Measurements from ENCODE around the gene NCLN.
"Not testable (repeated sequence)": the region's sequence is repeated elsewhere in the genome, so short reads cannot be mapped to it uniquely, and the experiment has no call there.

NCLN gene

DNA sequence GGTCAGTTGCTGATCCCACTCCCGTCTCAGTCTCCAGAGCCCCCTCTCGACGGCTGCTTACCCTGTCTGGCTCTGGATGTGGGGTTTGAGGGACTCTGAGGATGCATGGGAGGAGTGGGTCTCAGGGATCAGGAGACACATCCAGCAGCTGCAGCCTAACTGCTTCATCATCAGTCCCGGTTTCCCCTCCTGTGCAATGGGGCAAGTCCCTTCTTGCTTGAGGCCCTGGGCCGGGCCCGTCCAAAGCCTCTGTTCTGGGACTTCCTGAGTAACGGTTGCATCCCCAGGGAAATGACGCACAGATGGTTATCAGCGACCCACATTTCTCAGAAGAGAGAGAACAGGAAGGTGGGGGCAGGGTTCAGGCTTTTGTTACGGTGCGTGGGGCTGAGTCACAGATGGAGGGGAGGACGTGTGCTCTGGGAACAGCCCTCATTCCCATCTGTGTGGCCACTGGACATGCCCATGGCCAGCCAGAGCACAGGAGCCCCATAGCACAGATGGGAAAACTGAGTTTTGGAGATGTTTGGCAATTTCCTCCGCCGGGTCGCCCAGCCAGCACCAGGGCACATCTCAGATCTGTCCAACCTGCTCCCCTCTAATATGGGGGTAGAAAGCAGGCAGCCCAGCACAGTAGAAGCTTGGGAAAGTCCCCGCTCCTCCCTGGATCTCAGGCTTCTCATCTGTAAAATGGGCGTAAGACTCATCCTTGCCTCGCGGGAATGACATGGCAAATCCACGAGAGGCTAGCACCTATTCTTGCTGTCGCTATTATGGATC, 30.6 kb upstream of the NCLN start:
- DNase-seq (ENCODE audit: low read depth), result peak; percentile 98

DNA sequence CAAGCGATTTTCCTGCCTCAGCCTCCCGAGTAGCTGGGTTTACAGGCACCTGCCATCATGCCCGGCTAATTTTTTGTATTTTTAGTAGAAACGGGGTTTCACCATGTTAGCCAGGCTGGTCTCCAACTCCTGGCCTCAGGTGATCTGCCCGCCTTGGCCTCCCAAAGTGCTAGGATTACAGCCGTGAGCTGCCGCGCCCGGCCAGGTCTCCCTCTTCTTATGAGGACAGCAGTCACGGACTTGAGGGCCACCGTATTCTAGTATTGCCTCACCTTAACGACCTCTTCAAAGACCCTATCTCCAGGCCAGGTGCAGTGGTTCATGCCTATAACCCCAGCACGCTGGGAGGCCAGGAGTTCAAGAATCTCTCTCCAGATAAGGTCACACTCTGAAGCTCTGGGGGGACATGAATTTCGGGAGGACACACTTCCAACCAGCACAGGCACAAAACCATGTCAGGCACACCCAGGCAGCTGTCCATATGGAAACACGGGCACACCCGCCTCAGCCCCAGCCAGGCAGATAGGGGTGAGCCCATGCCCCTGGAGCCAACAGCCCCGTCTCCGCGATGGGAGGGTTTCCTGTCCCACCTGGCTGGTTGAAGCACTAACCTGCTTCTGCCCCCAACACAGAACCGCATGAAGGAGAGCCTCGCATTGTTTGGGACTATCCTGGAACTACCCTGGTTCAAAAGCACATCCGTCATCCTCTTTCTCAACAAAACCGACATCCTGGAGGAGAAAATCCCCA, 28.5 kb upstream of the NCLN start:
- DNase-seq (ENCODE audit: low read depth), result no peak

DNA sequence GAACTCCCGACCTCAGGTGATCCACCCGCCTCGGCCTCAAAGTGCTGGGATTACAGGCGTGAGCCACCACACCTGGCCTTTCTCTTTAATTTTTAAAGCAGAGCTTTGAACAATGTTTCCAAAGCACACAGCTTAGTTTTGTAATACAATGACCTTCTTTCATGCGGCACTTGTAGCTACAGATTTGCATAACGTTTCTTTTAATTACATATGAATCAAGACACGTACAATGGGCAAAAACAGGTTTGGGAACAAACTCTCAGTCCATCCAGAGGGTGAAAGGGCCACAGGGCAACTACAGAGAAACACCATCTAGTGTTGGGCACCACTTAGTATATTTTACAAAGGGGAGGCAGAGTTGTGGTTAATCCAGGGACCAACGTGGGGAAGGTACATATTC, 26.2 kb upstream of the NCLN start:
- no peak for DNase-seq (ENCODE audit: low read depth)

GRCh38 chr19:3160219-3160618, 25.5 kb upstream of the NCLN start:
- no peak for DNase-seq (ENCODE audit: low read depth)

- DNase-seq (ENCODE audit: low read depth), result no peak
Measured at GRCh38 chr19:3161453-3161852, 24.3 kb upstream of the NCLN start.

DNA sequence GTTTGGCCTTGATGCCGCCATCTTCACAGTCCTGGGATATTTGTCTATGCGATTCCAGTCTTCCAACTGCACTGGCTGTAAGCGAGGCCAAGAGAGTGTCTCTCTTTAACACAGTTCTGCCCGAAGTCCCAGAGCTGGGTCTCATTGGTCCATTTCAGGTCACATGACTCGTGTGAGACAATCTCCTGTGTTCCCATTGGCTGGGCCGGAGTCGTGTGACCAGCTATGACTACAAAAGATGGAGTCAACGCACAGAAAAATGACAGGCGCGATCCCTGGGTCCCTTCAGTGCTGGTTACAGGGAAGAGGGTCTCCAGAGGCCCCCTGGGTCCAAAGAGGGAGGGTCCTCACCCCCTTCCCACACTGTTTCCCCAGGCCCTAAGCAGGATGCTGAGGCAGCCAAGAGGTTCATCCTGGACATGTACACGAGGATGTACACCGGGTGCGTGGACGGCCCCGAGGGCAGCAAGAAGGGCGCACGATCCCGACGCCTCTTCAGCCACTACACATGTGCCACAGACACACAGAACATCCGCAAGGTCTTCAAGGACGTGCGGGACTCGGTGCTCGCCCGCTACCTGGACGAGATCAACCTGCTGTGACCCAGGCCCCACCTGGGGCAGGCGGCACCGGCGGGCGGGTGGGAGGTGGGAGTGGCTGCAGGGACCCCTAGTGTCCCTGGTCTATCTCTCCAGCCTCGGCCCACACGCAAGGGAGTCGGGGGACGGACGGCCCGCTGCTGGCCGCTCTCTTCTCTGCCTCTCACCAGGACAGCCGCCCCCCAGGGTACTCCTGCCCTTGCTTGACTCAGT, 23.1 kb upstream of the NCLN start:
- no peak for DNase-seq (ENCODE audit: low read depth)

- no peak for DNase-seq (ENCODE audit: low read depth)
Measured at GRCh38 chr19:3163230-3163886, 22.4 kb upstream of the NCLN start.

- no peak for DNase-seq (ENCODE audit: low read depth)
Measured at GRCh38 chr19:3163943-3164342, 21.8 kb upstream of the NCLN start.

DNA sequence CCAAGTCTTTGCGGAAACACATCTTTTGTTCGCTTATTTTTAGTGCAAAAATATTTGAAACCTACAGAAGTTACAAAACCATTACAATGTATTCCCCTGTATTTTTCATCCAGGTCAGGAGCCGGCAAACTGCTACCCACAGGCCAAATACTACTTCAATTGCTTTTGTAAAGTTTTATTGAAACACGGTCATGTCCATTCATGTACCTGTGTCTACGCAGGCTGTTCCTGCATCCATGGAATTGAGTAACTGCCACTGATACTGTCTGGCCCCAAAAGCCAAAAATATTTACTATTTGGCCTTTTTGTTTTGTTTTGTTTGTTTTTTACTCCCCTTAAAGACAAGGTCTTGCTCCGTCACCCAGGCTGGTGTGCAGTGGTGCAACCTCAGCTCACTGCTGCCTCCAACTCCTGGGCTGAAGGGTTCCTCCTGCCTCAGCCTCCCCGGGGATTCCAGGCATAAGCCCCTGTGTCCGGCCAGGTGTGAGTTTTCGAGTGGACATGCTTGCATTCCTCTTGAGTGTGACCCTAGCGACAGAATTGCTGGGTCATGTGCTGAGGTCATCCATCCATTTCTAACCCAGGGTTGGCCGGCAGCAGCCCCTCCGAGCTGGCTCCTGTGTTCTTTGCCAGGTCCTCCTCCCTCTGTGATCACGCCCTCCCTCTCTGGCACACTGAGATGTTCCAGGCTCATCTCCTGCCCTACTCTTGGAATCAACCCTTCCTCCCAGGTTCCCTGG, 18.0 kb upstream of the NCLN start:
- no peak for DNase-seq (ENCODE audit: low read depth)

- DNase-seq (ENCODE audit: low read depth), result no peak
Measured at GRCh38 chr19:3171894-3172672, 13.6 kb upstream of the NCLN start.

DNA sequence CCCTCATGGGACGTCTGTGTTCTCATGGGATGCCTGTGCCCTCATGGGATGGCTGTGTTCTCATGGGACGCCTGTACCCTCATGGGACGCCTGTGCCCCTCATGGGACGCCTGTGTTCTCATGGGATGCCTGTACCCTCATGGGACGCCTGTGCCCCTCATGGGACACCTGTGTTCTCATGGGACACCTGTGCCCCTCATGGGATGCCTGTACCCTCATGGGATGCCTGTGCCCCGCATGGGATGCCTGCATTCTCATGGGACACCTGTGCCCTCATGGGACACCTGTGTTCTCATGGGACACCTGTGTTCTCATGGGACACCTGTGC, 13.1 kb upstream of the NCLN start:
- not testable (repeated sequence) for DNase-seq (ENCODE audit: low read depth)

GRCh38 chr19:3175781-3176714, 9.7 kb upstream of the NCLN start:
- no peak for DNase-seq (ENCODE audit: low read depth)

GRCh38 chr19:3176715-3177501, 8.8 kb upstream of the NCLN start:
- no peak for DNase-seq (ENCODE audit: low read depth)

- no peak for DNase-seq (ENCODE audit: low read depth)
Measured at GRCh38 chr19:3178377-3178972, 7.3 kb upstream of the NCLN start, which contains the start of gene S1PR4. TSS of gene S1PR4 (plus strand) at chr19:3178769. CDS start at chr19:3178793, 24 bp downstream.

GRCh38 chr19:3178973-3179738, 6.6 kb upstream of the NCLN start:
- DNase-seq (ENCODE audit: low read depth), result no peak

DNA sequence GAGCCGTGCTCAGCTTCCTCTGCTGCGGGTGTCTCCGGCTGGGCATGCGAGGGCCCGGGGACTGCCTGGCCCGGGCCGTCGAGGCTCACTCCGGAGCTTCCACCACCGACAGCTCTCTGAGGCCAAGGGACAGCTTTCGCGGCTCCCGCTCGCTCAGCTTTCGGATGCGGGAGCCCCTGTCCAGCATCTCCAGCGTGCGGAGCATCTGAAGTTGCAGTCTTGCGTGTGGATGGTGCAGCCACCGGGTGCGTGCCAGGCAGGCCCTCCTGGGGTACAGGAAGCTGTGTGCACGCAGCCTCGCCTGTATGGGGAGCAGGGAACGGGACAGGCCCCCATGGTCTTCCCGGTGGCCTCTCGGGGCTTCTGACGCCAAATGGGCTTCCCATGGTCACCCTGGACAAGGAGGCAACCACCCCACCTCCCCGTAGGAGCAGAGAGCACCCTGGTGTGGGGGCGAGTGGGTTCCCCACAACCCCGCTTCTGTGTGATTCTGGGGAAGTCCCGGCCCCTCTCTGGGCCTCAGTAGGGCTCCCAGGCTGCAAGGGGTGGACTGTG, 5.9 kb upstream of the NCLN start:
- DNase-seq (ENCODE audit: low read depth), result no peak

All from stromal cell of bone marrow (primary cell).